GM21526 (cell line): ENCODE data around the gene KCNJ4.

Source experiments
- ATAC-seq: cut with Tn5 transposase; IDR thresholded peaks from one replicate; pipeline ENCODE4 v1.9.1; 2021; ENCODE audit warnings: moderate library complexity; ENCODE audit not compliant: unreplicated experiment, low FRiP score

The KCNJ4 gene

GRCh38 chr22:38455076-38455529 lies at the start of gene KCNJ4:
TSS of gene KCNJ4 (minus strand) at chr22:38455199. CDS start at chr22:38428132, 27,067 bp downstream.
- ATAC-seq, result no peak

- ATAC-seq, result no peak
Observed at GRCh38 chr22:38503021-38503420, 48.0 kb upstream of the KCNJ4 start.

- no peak for ATAC-seq
Observed at GRCh38 chr22:38501797-38502672, 47.0 kb upstream of the KCNJ4 start.

GRCh38 chr22:38497869-38498268 lies 42.9 kb upstream of the KCNJ4 start:
- ATAC-seq, result no peak

- no peak for ATAC-seq
Observed at GRCh38 chr22:38494939-38495338, 39.9 kb upstream of the KCNJ4 start.

- ATAC-seq, result no peak
Observed at GRCh38 chr22:38494498-38494897, 39.5 kb upstream of the KCNJ4 start.

GRCh38 chr22:38491707-38492348 lies 36.8 kb upstream of the KCNJ4 start:
- ATAC-seq, result no peak

GRCh38 chr22:38490915-38491314 lies 35.9 kb upstream of the KCNJ4 start:
- ATAC-seq, result no peak

- ATAC-seq, result no peak
Observed at GRCh38 chr22:38490475-38490874, 35.5 kb upstream of the KCNJ4 start.

GRCh38 chr22:38489561-38490145 lies 34.7 kb upstream of the KCNJ4 start:
- ATAC-seq, result no peak

- ATAC-seq, result no peak
Observed at GRCh38 chr22:38489142-38489541, 34.1 kb upstream of the KCNJ4 start.

GRCh38 chr22:38487946-38488345 lies 32.9 kb upstream of the KCNJ4 start:
- no peak for ATAC-seq

- ATAC-seq, result no peak
Observed at GRCh38 chr22:38485783-38486182, 30.8 kb upstream of the KCNJ4 start.

- ATAC-seq, result no peak
Observed at GRCh38 chr22:38484244-38484643, 29.2 kb upstream of the KCNJ4 start.

GRCh38 chr22:38482662-38483308 lies 27.8 kb upstream of the KCNJ4 start:
- no peak for ATAC-seq

GRCh38 chr22:38481871-38482332 lies 26.9 kb upstream of the KCNJ4 start:
- ATAC-seq, result no peak

GRCh38 chr22:38481162-38481870 lies 26.3 kb upstream of the KCNJ4 start:
- no peak for ATAC-seq

GRCh38 chr22:38479096-38479837 lies 24.3 kb upstream of the KCNJ4 start:
- ATAC-seq, result no peak

- no peak for ATAC-seq
Observed at GRCh38 chr22:38477585-38477984, 22.6 kb upstream of the KCNJ4 start.
